ENCODE measurements around the gene ATG16L1. TPM values are rescaled to one million over a fixed set of nuclear protein-coding genes. Genes with fewer than 3 reads are reported as not detected.

Gene ATG16L1
- total RNA-seq, 1 experiment from 2014 or later = 26.4 TPM

DNA sequence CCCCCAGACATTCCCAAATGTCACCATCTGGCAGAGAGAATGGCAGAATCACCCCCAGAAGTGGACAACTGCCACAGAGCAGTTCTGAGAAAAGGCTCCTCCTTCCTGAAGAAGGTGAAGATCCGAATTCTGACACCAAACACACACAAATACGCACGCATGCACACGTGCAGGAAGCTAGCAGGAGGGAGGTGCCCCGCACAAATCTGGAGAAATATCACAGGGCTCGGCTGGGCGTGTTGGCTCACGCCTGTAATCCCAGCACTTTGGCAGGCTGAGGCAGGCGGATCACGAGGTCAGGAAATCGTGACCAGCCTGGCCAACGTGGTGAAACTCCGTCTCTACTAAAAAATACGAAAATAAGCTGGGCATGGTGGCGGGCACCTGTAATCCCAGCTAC is 38.5 kb upstream of the ATG16L1 start:
- peaks cover 11% of the 10 kb centered on the region for H3K36me3 Mint-ChIP-seq (ENCODE audit: insufficient read depth, unreplicated experiment)
- TF ChIP-seq, protein P1, sequence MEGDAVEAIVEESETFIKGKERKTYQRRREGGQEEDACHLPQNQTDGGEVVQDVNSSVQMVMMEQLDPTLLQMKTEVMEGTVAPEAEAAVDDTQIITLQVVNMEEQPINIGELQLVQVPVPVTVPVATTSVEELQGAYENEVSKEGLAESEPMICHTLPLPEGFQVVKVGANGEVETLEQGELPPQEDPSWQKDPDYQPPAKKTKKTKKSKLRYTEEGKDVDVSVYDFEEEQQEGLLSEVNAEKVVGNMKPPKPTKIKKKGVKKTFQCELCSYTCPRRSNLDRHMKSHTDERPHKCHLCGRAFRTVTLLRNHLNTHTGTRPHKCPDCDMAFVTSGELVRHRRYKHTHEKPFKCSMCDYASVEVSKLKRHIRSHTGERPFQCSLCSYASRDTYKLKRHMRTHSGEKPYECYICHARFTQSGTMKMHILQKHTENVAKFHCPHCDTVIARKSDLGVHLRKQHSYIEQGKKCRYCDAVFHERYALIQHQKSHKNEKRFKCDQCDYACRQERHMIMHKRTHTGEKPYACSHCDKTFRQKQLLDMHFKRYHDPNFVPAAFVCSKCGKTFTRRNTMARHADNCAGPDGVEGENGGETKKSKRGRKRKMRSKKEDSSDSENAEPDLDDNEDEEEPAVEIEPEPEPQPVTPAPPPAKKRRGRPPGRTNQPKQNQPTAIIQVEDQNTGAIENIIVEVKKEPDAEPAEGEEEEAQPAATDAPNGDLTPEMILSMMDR (IDR thresholded peaks at IDR 0.05; ENCODE audit: unreplicated experiment) = no peak
- no peak overlapping the region for H3K27ac Mint-ChIP-seq (ENCODE audit: low read depth, unreplicated experiment)
- ChIA-PET POLR2A (no interaction called here), CTCF (no interaction called here)
- peak; percentile 81 for DNase-seq (ENCODE audit: unreplicated experiment)
- H3K4me1 Mint-ChIP-seq (ENCODE audit: insufficient read depth, unreplicated experiment) = peaks cover 39% of the 10 kb centered on the region
- BruUV-seq (replicated peaks) = no TSS peak
- H3K9me3 Mint-ChIP-seq (ENCODE audit: unreplicated experiment) = no peaks in the 10 kb centered on the region
- H3K4me3 Mint-ChIP-seq (ENCODE audit: unreplicated experiment) = no peak overlapping the region
- intact Hi-C loops (cut with micrococcal nuclease) = no loop called here
- H3K27me3 Mint-ChIP-seq (ENCODE audit: insufficient read depth, unreplicated experiment) = no peaks in the 10 kb centered on the region

DNA sequence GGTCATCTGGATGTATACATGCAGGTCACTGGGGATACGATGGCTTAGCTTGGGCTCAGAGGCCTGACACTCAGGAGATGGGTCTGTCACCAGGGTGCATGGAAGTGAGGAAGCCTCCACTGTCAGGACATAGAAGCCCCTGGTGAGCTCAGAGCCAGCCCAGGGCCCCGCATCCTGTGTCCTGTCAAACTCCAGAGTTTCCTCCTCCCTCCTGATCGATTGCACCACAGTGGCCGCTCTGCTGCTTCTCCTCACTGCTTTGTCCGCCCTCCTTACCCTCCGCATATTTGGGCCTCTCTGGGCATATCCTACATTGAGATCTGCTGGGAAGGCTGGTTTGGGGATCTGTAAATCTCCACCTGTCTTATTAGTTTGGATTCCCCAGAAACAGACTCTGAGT is 37.5 kb upstream of the ATG16L1 start:
- no peaks in the 10 kb centered on the region for H3K9me3 Mint-ChIP-seq (ENCODE audit: unreplicated experiment)
- TF ChIP-seq, protein P1 (IDR thresholded peaks at IDR 0.05; ENCODE audit: unreplicated experiment) = no peak
- CTCF ChIA-PET = no interaction called here
- intact Hi-C loops (cut with micrococcal nuclease) = no loop called here
- peaks cover 5% of the 10 kb centered on the region for H3K36me3 Mint-ChIP-seq (ENCODE audit: insufficient read depth, unreplicated experiment)
- no peak overlapping the region for H3K27ac Mint-ChIP-seq (ENCODE audit: low read depth, unreplicated experiment)
- H3K4me1 Mint-ChIP-seq (ENCODE audit: insufficient read depth, unreplicated experiment) = peaks cover 30% of the 10 kb centered on the region
- no peak for DNase-seq (ENCODE audit: unreplicated experiment)
- H3K4me3 Mint-ChIP-seq (ENCODE audit: unreplicated experiment) = no peak overlapping the region
- no TSS peak for BruUV-seq (replicated peaks)
- POLR2A ChIA-PET = no interaction called here
- H3K27me3 Mint-ChIP-seq (ENCODE audit: insufficient read depth, unreplicated experiment) = no peaks in the 10 kb centered on the region

DNA sequence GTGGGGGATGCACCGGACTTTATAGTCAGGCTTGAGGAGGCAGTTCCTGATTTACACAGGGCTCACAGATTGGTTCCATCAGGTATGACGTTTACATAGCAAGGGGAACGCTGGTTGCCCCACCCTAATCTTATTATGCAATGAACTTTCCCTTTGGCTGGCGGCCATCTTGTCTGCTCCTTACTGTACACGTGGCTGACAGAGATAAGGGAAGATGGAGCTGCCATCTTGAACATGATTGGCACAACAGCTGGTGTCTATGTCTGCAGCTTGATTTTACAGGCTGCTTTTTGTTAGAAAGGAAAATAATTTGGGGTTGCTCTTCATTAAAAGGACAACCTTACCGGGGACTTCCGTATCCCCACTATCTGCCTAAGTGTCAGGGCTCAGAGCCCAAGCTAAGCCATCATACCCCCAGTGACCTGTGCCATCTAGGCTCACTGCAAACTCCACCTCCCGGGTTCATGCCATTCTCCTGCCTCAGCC is 33.5 kb upstream of the ATG16L1 start:
- peak; percentile 39 for DNase-seq (ENCODE audit: unreplicated experiment)
- Mint-ChIP-seq H3K9me3 (ENCODE audit: unreplicated experiment) (no peaks in the 10 kb centered on the region), H3K27ac (ENCODE audit: low read depth, unreplicated experiment) (no peak overlapping the region), H3K27me3 (ENCODE audit: insufficient read depth, unreplicated experiment) (no peaks in the 10 kb centered on the region), H3K4me1 (ENCODE audit: insufficient read depth, unreplicated experiment) (peaks cover 2% of the 10 kb centered on the region), H3K4me3 (ENCODE audit: unreplicated experiment) (no peak overlapping the region), H3K36me3 (ENCODE audit: insufficient read depth, unreplicated experiment) (no peaks in the 10 kb centered on the region)
- ChIA-PET CTCF (interaction anchor here (0.7 to 1.1 kb wide), 2 partner anchors 33 to 36 kb away, joined by 3 to 5 read pairs; no protein-coding TSS in a partner anchor), POLR2A (no interaction called here)
- intact Hi-C loops (cut with micrococcal nuclease) = no loop called here
- TF ChIP-seq, protein P1 (IDR thresholded peaks at IDR 0.05; ENCODE audit: unreplicated experiment) = no peak
- BruUV-seq (replicated peaks) = no TSS peak

DNA sequence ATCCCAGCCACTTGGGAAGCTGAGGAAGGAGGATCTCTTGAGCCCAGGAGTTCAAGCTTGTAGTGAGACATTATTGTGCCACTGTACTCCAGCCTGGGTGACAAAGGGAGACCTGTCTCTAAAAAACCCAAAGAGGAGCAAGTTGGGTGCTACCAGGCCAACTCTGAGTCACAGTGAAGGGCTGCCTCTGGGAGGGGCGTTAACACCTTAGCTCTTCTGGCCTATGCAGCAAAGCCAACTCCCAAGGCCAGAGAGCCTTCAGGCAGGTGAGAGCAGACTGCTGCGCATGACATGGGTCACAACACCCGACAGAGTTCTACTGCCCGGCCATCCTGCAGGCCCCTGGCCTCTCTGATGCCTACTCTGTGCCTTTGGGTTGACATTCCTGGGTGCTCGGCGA is 32.6 kb upstream of the ATG16L1 start:
- no peak for DNase-seq (ENCODE audit: unreplicated experiment)
- no peaks in the 10 kb centered on the region for H3K36me3 Mint-ChIP-seq (ENCODE audit: insufficient read depth, unreplicated experiment)
- CTCF ChIA-PET = interaction anchor here (0.7 to 1.1 kb wide), 3 partner anchors 32 to 601 kb away, joined by 3 to 5 read pairs (median 3); no protein-coding TSS in a partner anchor
- H3K4me3 Mint-ChIP-seq (ENCODE audit: unreplicated experiment) = no peak overlapping the region
- TF ChIP-seq, protein P1 (IDR thresholded peaks at IDR 0.05; ENCODE audit: unreplicated experiment) = no peak
- intact Hi-C loops (cut with micrococcal nuclease) = no loop called here
- H3K27me3 Mint-ChIP-seq (ENCODE audit: insufficient read depth, unreplicated experiment) = no peaks in the 10 kb centered on the region
- H3K4me1 Mint-ChIP-seq (ENCODE audit: insufficient read depth, unreplicated experiment) = no peaks in the 10 kb centered on the region
- no TSS peak for BruUV-seq (replicated peaks)
- no peak overlapping the region for H3K27ac Mint-ChIP-seq (ENCODE audit: low read depth, unreplicated experiment)
- POLR2A ChIA-PET = interaction anchor here (0.5 to 0.6 kb wide), 2 partner anchors 53 to 373 kb away, joined by 3 read pairs; no protein-coding TSS in a partner anchor
- H3K9me3 Mint-ChIP-seq (ENCODE audit: unreplicated experiment) = no peaks in the 10 kb centered on the region

Measured in MCF 10A (cell line).